ENCODE results near the gene RENBP. TPM values are rescaled to one million over a fixed set of nuclear protein-coding genes. Genes with fewer than 3 reads are reported as not detected.
A peak's percentile ranks its signal among the peaks of the same experiment; 100 is the strongest.

Gene RENBP
- total and polyA plus RNA-seq, 9 of the 15 experiments (the other 6 are each of a cell fraction or from before 2014, with no cell fraction given), result 0.07 to 14.8 (median 10.6) TPM; not detected in 1

DNA sequence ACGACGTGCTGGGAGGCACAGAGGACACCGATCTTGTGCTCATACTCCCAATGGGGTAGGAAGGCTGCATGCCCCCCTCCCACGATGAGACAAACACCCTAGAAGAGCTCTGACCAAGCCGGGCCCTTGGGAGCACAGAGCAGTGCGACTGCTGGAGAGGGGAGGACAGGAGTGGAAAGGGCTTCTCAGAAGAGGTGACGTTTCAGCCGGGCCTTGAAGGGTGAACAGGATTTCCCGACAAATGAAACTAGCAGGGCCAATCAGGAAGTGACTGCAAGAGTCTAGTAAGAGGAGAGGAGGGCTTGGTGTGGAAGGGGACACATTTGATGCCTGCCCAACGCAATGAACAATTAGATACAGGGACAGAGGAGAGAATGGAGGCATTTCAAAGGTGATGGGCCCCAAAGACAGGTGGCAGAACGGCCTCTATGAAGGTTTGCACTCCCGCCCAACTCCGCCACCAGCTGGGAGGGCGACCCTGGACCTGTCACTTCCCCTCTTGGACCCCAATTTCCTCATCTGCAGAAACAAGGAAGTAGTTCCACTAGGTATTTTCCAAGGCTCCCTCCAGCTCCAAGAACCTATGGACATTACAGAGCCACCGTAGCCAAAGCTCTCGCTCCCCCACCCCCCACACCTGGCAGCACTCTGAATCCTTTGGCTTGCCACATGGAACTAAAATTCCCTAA is 23.2 kb upstream of the RENBP start:
- intact Hi-C loops (cut with micrococcal nuclease), result no loop called here
- H2AFZ ChIP-seq (ENCODE audit: low read depth, low read length), result no peak overlapping the region
- in situ Hi-C loops (cut with MboI), result no loop called here
- peaks cover 27 to 57% of the 10 kb centered on the region in 2 experiments for H3K4me1 ChIP-seq (replicated peaks in 1 of 2; ENCODE audit: control insufficient read depth in 2 of 2, insufficient read depth in 2 of 2, low read length in 2 of 2)
- H4K20me1 ChIP-seq (replicated peaks; ENCODE audit: control insufficient read depth, insufficient read depth, low read length), result peaks cover 53% of the 10 kb centered on the region
- DNase-seq (ENCODE audit: extremely low read depth in 1 of 4, low spot score in 3 of 4), result no peak
- BruUV-seq (replicated peaks), result TSS peak; percentile 9
- TF ChIP-seq SIX5 (IDR thresholded peaks at IDR 0.05; ENCODE audit: borderline replicate concordance in 1 of 2, insufficient read depth in 1 of 2, low read depth in 1 of 2, low read length in 2 of 2) (no peak), ZFP36 (IDR thresholded peaks at IDR 0.05; ENCODE audit: low read depth, low read length, partially characterized antibody) (peak; percentile 79), SIN3A (IDR thresholded peaks at IDR 0.05; ENCODE audit: borderline replicate concordance in 2 of 2, control insufficient read depth in 1 of 2, low read depth in 2 of 2, low read length in 2 of 2) (peak in 1 of 2 experiments; percentile 47; a peak in 1 of 4 replicates), SPI1 (IDR thresholded peaks at IDR 0.05; ENCODE audit: borderline replicate concordance, low read depth, low read length) (0 out of 2 replicates have a peak, but pooled peaks have one; percentile 3), SMARCC2 (IDR thresholded peaks at IDR 0.05; ENCODE audit: low read depth) (no peak), KLF13 (tag; IDR thresholded peaks at IDR 0.05; ENCODE audit: borderline replicate concordance, low read depth) (no peak), HOXB6 (CRISPR knock-in tag; IDR thresholded peaks at IDR 0.05; ENCODE audit: borderline replicate concordance) (no peak), FOXJ3 (CRISPR knock-in tag; IDR thresholded peaks at IDR 0.05) (no peak), ZNF699 (CRISPR knock-in tag; IDR thresholded peaks at IDR 0.05; ENCODE audit: insufficient replicate concordance) (no peak)
- TF ChIP-seq, protein P1, sequence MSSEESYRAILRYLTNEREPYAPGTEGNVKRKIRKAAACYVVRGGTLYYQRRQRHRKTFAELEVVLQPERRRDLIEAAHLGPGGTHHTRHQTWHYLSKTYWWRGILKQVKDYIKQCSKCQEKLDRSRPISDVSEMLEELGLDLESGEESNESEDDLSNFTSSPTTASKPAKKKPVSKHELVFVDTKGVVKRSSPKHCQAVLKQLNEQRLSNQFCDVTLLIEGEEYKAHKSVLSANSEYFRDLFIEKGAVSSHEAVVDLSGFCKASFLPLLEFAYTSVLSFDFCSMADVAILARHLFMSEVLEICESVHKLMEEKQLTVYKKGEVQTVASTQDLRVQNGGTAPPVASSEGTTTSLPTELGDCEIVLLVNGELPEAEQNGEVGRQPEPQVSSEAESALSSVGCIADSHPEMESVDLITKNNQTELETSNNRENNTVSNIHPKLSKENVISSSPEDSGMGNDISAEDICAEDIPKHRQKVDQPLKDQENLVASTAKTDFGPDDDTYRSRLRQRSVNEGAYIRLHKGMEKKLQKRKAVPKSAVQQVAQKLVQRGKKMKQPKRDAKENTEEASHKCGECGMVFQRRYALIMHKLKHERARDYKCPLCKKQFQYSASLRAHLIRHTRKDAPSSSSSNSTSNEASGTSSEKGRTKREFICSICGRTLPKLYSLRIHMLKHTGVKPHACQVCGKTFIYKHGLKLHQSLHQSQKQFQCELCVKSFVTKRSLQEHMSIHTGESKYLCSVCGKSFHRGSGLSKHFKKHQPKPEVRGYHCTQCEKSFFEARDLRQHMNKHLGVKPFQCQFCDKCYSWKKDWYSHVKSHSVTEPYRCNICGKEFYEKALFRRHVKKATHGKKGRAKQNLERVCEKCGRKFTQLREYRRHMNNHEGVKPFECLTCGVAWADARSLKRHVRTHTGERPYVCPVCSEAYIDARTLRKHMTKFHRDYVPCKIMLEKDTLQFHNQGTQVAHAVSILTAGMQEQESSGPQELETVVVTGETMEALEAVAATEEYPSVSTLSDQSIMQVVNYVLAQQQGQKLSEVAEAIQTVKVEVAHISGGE (CRISPR knock-in tag; IDR thresholded peaks at IDR 0.05), result no peak
- TF ChIP-seq, protein P2, sequence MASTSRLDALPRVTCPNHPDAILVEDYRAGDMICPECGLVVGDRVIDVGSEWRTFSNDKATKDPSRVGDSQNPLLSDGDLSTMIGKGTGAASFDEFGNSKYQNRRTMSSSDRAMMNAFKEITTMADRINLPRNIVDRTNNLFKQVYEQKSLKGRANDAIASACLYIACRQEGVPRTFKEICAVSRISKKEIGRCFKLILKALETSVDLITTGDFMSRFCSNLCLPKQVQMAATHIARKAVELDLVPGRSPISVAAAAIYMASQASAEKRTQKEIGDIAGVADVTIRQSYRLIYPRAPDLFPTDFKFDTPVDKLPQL (IDR thresholded peaks at IDR 0.05; ENCODE audit: extremely low read depth, insufficient read length), result no peak
- H3K9me3 ChIP-seq (replicated peaks; ENCODE audit: control insufficient read depth, insufficient read depth, low read depth, low read length), result no peaks in the 10 kb centered on the region
- H3K27me3 ChIP-seq (ENCODE audit: control insufficient read depth in 2 of 2, insufficient read depth in 2 of 2, low read length in 2 of 2), result no peaks in the 10 kb centered on the region
- no peak for ATAC-seq
- no peak for FAIRE-seq
- peak overlapping the region; percentile 31; the same call in 1 of the 3 replicates for H3K27ac ChIP-seq (ENCODE audit: extremely low read depth, low read depth, low read length)
- CTCF ChIA-PET (ENCODE audit: low intra/inter-chr PET ratio), result no interaction called here
- POLR2A ChIA-PET, result interaction anchor here (0.7 to 3.1 kb wide), 8 partner anchors 10 to 403 kb away, joined by 3 to 24 read pairs (median 3); no protein-coding TSS in a partner anchor
- H3K4me3 ChIP-seq, result peak overlapping the region; percentile 84; the same call in 1 of the 2 replicates
- peak overlapping the region; percentile 77 to 96 for H3K9ac ChIP-seq (ENCODE audit: insufficient read depth in 1 of 2, low read depth in 2 of 2, low read length in 2 of 2)
- peaks cover 69% of the 10 kb centered on the region; the same call in 2 of the 3 replicates for H3K36me3 ChIP-seq (ENCODE audit: control insufficient read depth, insufficient read depth, low read length)
- peak overlapping the region; percentile 86 for H3K4me2 ChIP-seq (ENCODE audit: insufficient read depth, low read length)
- H3K9me1 ChIP-seq (ENCODE audit: control insufficient read depth, insufficient read depth, low read length), result peaks cover 5% of the 10 kb centered on the region
- WGBS (ENCODE audit: insufficient coverage, low coverage, missing lambda C conversion rate), result 32% methylated on average over 15 of the region's 16 CpGs
- H3K79me2 ChIP-seq (ENCODE audit: control insufficient read depth, insufficient read depth, low read length), result peaks cover 87% of the 10 kb centered on the region
